Keratinocyte (primary cell): ENCODE measurements around the gene G6PC1. TPM values are rescaled to one million over a fixed set of nuclear protein-coding genes. Genes with fewer than 3 reads are reported as not detected.

Experiments used
- DNase-seq: peaks from one replicate; pipeline ENCODE4 v3.0.0-alpha.2; 2011; ENCODE audit warnings: low read depth, missing footprints, low spot score
- FAIRE-seq: peaks from 2 replicates; lab custom pipeline; 2011; peaks lifted over from hg19 to GRCh38; lab: Jason Lieb, UNC
- H2AFZ ChIP-seq: 2 replicates; pipeline ENCODE4 v1.6.0; 2012; ENCODE audit warnings: low read length, control low read depth, inconsistent platforms; ENCODE audit not compliant: control insufficient read depth
- H3K27ac ChIP-seq: 2 replicates; pipeline ENCODE4 v1.5.1; 2011; ENCODE audit warnings: low read length; ENCODE audit not compliant: control insufficient read depth, insufficient read depth
- H3K27me3 ChIP-seq: 3 replicates; pipeline ENCODE4 v1.6.0; 2011; ENCODE audit warnings: low read length; ENCODE audit not compliant: control insufficient read depth, insufficient read depth; ENCODE audit errors: extremely low read depth
- H3K36me3 ChIP-seq, 2 experiments: 2 replicates in 1 of 2; 3 replicates in 1 of 2; pipeline ENCODE4 v1.5.1; 2011; ENCODE audit warnings: low read length in 2 of 2, mild to moderate bottlenecking in 1 of 2; ENCODE audit not compliant: control insufficient read depth in 2 of 2, insufficient read depth in 2 of 2; ENCODE audit errors: extremely low read depth in 1 of 2
- H3K4me1 ChIP-seq: 3 replicates; pipeline ENCODE4 v1.5.1; 2011; ENCODE audit warnings: low read length; ENCODE audit not compliant: control insufficient read depth, insufficient read depth; ENCODE audit errors: extremely low read depth
- H3K4me2 ChIP-seq: 3 replicates; pipeline ENCODE4 v1.6.0; 2011; ENCODE audit warnings: low read depth, low read length; ENCODE audit not compliant: control insufficient read depth, insufficient read depth; ENCODE audit errors: extremely low read depth
- H3K4me3 ChIP-seq, 3 experiments: fragments of 200-600 bp in 1 of 3; sonication (generic) in 1 of 3; 2 replicates in 2 of 3; 3 replicates in 1 of 3; pipeline ENCODE4 v1.5.1; 2011 to 2016; ENCODE audit warnings: low read length in 3 of 3, mild to moderate bottlenecking in 3 of 3, control low read depth in 2 of 3, inconsistent platforms in 1 of 3, low read depth in 1 of 3, mixed read lengths in 1 of 3, mixed run types in 1 of 3, moderate library complexity in 1 of 3; ENCODE audit not compliant: control insufficient read depth in 2 of 3, insufficient read depth in 2 of 3; ENCODE audit errors: extremely low read depth in 1 of 3
- H3K79me2 ChIP-seq: 2 replicates; pipeline ENCODE4 v1.6.0; 2012; ENCODE audit warnings: low read length; ENCODE audit not compliant: control insufficient read depth, insufficient read depth
- H3K9ac ChIP-seq: 3 replicates; pipeline ENCODE4 v1.6.0; 2011; ENCODE audit warnings: low read length; ENCODE audit not compliant: control insufficient read depth, insufficient read depth; ENCODE audit errors: extremely low read depth
- H3K9me1 ChIP-seq: 3 replicates; pipeline ENCODE4 v1.6.0; 2011; ENCODE audit warnings: low read length; ENCODE audit not compliant: control insufficient read depth, insufficient read depth; ENCODE audit errors: extremely low read depth
- H3K9me3 ChIP-seq: 2 replicates; pipeline ENCODE4 v1.5.1; 2012; ENCODE audit warnings: low read depth, low read length; ENCODE audit not compliant: control insufficient read depth
- H4K20me1 ChIP-seq: 3 replicates; pipeline ENCODE4 v1.6.0; 2011; ENCODE audit warnings: low read length; ENCODE audit not compliant: control insufficient read depth, insufficient read depth; ENCODE audit errors: extremely low read depth
- CTCF ChIP-seq, 3 experiments: IDR thresholded peaks in 1 of 3; conservative IDR thresholded peaks in 1 of 3; optimal IDR thresholded peaks in 1 of 3; 2 replicates in 2 of 3; 3 replicates in 1 of 3; pipeline versions ENCODE3 to v1.5.1; 2011; ENCODE audit warnings: low read length in 3 of 3, mild to moderate bottlenecking in 3 of 3, moderate library complexity in 2 of 3, control low read depth in 1 of 3, inconsistent platforms in 1 of 3; ENCODE audit not compliant: insufficient read depth in 2 of 3; ENCODE audit errors: extremely low read depth in 1 of 3
- EZH2 ChIP-seq: IDR thresholded peaks from one replicate; pipeline ENCODE4 v1.6.1; 2012; ENCODE audit warnings: inconsistent platforms, mild to moderate bottlenecking, low read length, moderate library complexity
- dilution Hi-C: fragments of 300-500 bp; cut with MboI; formaldehyde crosslinking; loops from one replicate; pipeline ENCODE4 v1.7.0; 2020; ENCODE audit warnings: low sequenced_read_pairs; ENCODE audit not compliant: extremely low pct_ligation_motif_present
- polyA plus RNA-seq, 5 experiments: library from polyadenylated mRNA; depleted of rRNA in 3 of 5; stranded (reverse) in 3 of 5; stranded (forward) in 1 of 5; unstranded in 1 of 5; fragments of >200 nt; gene quantifications; 1 replicate in 1 of 5; 2 replicates in 3 of 5; 3 replicates in 1 of 5; pipeline versions ENCODE4 v1.2.1 to v1.2.3, GENCODE V29; 2011 to 2012; ENCODE audit warnings: missing spikeins in 2 of 5, low read depth in 1 of 5, low replicate concordance in 1 of 5

The G6PC1 gene
- polyA plus RNA-seq, 1 donor (not counting 4 experiments of a cell fraction or from before 2014, with no cell fraction given) = not detected

GRCh38 chr17:42901535-42902229 is 1.1 kb downstream of the G6PC1 start:
- Histone ChIP-seq H3K36me3 (no peaks in the 10 kb centered on the region), H3K4me2 (no peak overlapping the region), H3K27ac (no peak overlapping the region), H2AFZ (no peak overlapping the region), H3K79me2 (no peaks in the 10 kb centered on the region), H3K9me3 (no peaks in the 10 kb centered on the region), H3K27me3 (no peaks in the 10 kb centered on the region), H3K9ac (no peak overlapping the region), H3K9me1 (no peaks in the 10 kb centered on the region), H3K4me3 (no peak overlapping the region), H4K20me1 (no peaks in the 10 kb centered on the region), H3K4me1 (no peaks in the 10 kb centered on the region)
- no peak for TF ChIP-seq CTCF (optimal IDR thresholded peaks at IDR 0.05 in 1 of 3, IDR thresholded peaks at IDR 0.05 in 1 of 3, conservative IDR thresholded peaks at IDR 0.05 in 1 of 3; ENCODE audit: extremely low read depth in 1 of 3, insufficient read depth in 2 of 3, low read length in 3 of 3)
- no peak for TF ChIP-seq EZH2
- FAIRE-seq = no peak
- no peak for DNase-seq
- dilution Hi-C loops = no loop called here

DNA sequence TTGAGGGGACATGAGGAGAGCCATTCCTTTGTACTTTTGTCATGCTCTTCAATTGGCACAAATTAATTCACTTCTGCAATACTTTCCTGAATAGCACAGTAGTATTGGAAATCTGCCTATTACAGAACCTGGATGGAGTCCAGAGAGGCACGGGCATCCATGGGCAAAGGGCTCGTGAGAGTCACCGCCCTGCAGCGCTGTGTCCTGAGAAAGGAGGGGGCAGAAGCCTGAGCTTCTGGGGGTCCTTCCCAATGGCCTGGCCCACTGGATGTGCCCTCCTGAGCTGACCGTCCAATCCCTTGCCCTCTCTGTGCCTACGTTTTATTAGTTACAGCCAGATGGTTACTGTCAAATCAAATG is 3.5 kb downstream of the G6PC1 start:
- no peak overlapping the region for H3K9ac ChIP-seq
- H3K27ac ChIP-seq = no peak overlapping the region
- H3K79me2 ChIP-seq = no peaks in the 10 kb centered on the region
- H3K36me3 ChIP-seq = no peaks in the 10 kb centered on the region
- H3K4me2 ChIP-seq = no peak overlapping the region
- no peak for TF ChIP-seq CTCF (optimal IDR thresholded peaks at IDR 0.05 in 1 of 3, IDR thresholded peaks at IDR 0.05 in 1 of 3, conservative IDR thresholded peaks at IDR 0.05 in 1 of 3; ENCODE audit: extremely low read depth in 1 of 3, insufficient read depth in 2 of 3, low read length in 3 of 3)
- no peak for TF ChIP-seq EZH2
- H3K27me3 ChIP-seq = no peaks in the 10 kb centered on the region
- no peak overlapping the region for H3K4me3 ChIP-seq
- dilution Hi-C loops = no loop called here
- no peaks in the 10 kb centered on the region for H3K4me1 ChIP-seq
- DNase-seq (no peak), FAIRE-seq (no peak)
- no peak overlapping the region for H2AFZ ChIP-seq
- H3K9me1 ChIP-seq = no peaks in the 10 kb centered on the region
- H3K9me3 ChIP-seq = no peaks in the 10 kb centered on the region
- H4K20me1 ChIP-seq = no peaks in the 10 kb centered on the region
